OCI-M1 (cell line): ENCODE results near the gene RIBC1.
"Not testable (repeated sequence)": the region's sequence is repeated elsewhere in the genome, so short reads cannot be mapped to it uniquely, and the experiment has no call there.

Experiments used
- DNase-seq: peaks from one replicate; lab custom pipeline; 2025; lab: John Stamatoyannopoulos, UW

The RIBC1 gene

DNA sequence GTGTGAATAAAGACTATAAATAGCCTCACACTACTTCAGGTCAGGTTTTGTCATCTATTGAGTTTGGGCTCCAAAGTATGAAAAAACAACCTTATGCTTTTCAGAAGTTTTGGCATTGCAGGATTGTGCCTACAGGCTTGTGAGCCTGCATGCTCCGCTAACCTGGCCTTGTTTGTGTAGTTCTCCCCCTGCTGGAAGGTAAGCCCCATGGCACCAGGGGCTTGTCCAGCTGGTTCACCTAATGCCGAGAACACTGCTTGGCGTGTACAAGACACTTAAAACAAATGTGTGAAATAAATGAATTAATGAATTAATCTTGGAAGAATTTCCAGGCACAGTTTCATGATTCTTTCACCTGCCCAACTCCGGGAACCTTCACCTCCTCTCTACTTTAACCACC is 13.3 kb downstream of the RIBC1 start:
- DNase-seq, result peak; percentile 78

DNA sequence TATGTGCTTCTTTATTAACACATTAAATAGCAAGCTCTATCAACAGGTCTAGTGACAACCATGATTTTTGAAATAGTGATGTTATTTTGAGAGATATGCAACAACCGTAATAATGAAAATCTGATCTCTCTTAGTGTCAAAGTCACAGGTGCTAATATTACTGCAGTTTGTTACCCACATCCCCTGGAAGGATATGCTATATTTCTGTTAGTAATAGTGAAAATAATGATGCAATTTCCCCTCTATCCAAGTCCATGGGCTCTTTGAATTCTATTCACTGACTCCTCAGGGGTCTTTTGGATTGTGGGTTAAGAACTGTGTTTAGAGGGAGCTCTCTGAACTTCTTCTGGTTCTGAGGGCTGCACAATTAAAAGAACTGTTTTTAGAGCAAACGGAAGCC is 14.5 kb downstream of the RIBC1 start:
- DNase-seq, result no peak

DNA sequence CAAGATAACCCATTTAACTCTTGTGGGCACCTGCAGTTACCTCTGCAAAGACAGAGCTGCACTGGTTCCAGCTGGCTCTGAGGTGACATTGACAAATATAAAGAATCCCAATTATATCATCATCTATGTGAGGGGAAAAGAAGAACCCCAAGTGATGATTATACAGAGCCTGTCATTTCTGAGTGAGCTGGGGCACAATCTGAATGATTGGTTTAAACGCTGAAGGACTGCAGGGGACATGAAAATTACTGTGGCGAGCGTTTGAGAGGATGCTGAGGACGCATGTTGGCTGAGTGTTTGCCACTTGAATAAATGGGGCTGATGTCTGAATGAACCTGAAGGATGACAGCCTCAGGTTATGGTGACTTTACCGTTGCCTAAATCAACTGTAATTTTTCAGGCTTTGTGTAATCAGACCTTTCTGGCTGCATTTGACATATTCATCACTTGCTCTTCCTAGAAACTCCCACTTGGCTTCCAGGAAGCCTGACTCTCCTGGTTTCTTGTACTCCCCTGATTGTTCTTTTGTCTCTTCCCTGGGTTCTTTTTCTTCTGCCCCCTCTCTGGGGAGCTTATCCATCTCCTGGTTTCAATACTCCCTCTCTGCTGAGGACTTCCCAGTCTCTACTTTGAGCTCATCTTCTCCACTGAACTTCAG is 15.6 kb downstream of the RIBC1 start:
- peak; percentile 16 for DNase-seq

DNA sequence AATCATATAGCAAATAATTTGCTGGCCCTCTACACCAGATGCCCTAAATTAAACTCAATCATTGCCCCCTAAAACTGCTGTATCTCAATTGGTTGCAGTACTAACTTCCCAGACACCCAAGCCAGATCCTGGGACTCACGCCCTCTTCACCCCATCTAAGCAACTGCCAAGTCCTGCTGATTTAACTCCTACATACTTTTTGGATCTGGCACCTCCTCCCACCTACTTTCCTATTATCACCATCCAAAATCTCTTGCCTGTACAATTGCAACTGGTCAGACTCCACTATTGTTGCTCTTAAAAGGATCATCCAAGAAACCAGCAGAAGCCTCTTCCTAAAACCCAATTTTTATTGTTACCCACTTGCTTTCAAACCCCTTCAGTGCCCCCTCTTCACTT is 16.2 kb downstream of the RIBC1 start:
- DNase-seq, result no peak

DNA sequence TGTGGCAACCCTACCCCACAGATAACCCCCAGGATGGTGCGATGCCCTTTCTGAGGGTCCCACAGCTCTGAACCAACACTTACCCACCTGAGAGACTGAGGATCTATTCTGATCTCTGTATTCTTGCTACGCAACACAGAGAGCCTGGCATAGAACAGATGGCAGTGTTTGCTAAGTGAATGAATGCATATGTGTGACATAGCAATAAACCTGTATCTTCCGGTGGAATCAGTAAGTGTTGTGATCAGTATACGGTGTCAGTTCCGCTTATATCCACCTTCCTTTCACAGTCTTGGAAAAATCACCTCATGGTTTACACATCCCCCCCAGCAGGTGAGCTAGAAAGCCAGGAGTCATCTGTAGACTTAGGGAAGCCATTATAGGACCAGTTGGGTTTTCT is 17.4 kb downstream of the RIBC1 start:
- DNase-seq, result no peak

DNA sequence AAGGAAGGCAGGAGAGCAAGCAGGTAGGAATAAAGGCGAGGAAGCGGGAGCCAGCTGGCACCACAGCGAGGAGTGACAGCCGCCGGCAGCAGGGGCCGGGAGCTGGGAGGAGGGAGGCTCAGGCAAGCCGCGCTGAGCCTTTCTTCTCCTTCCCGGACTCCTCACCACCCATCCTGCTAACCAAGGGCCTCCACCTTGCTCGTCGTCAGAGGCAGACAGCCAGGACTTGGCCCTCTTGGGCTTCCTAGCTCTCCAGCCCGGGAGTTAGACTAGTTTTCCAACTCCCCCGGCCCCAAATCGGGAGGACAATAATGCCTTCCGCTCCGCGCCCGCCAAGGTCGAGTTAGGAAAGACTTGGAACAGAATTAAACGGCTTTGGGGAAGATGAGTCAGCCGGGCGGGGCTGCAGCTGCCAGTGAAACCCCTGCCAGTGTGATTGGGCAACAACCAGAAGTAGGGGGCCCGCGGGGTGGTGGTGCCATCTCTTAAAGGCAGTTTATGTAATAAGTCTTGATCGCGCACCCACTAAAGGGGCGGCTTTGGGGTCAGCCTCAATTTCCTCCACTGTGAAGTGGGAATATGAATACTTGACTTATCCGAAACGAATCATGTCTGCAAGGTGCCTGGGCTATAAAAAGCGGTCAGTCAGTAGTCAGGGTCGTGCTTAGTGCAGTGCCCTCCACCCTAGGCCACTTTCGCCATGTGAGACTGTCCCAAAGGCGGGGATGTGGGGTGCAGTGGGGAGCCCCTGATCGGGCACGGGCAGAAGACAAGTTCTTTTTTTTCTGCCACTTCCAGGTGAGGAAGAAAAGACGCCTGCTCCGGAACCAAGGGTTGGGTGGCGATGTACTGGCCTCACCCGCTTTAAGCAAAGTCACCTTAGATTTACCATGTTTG is 18.2 kb downstream of the RIBC1 start:
- DNase-seq, result no peak

DNA sequence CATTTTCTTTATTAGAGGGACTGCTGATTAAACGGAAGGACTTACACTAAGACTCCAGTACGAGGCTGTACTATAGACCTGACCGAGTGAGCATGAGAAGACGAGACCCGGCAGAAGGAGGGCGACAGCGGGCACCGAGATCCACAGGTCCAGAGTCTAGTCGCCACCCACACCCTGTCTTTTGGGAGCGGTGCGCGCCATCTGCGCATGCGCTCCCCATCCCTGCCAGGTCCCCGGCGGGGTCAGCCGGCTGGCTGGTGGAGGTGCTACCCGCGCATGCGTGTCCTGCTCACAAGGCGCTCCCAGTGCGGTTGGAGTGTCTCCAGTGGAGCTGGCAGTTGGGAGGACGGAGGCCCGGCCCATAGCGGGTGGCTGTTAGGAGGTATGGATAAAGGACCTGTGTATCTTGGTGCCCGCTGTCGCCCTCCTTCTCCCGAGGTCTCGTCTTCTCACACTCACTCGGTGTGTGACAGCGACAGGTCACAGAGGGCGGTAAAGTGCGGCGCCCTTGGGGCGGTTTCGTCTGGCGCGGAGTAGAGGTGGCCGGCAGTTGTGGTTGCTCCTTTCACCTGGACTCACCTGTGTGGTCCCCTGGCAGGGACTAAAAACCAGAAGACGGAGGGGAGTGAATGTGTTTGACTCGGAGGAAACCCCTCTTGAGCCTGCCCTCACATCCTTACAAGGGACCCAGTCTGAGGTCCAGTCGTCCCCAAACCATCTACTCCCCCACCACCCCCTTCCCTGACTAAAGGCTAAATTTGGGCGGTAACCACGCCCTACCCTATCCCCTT is 19.1 kb downstream of the RIBC1 start:
- DNase-seq, result no peak

DNA sequence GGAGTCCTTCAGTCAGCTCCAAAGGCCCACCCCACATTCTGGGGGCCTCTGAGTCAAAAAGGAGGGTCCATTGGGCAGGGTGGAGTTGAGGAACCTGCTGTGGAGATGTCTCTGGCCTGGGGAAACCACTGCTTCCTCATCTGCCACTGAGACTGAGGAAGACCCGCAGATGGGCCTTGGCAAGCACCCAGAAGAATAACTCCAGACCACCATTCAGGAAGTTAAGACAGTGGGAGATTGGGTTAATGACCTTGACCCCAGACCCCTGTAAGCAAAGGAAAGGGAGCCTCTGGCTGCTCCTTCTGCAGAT is 19.6 kb downstream of the RIBC1 start:
- peak; percentile 1 for DNase-seq

DNA sequence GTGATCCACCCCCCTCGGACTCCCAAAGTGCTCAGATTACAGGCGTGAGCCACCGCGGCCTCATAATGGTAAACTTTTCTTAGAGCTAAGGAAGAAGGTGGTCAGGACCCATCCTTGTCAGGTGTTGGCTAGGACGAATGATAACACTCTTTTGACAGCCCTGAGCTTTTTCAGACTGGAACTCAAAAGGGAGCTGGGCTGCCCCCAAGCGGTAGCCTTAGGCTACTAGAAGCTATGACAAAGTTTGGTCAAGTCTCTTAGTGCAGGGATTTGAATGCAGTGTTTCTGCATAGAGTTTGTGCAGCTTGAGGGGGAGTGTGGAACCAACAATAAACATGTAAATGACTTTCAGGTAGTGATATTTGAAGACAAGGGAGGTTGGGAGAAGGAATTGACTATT is 23.3 kb downstream of the RIBC1 start:
- DNase-seq, result peak; percentile 62

DNA sequence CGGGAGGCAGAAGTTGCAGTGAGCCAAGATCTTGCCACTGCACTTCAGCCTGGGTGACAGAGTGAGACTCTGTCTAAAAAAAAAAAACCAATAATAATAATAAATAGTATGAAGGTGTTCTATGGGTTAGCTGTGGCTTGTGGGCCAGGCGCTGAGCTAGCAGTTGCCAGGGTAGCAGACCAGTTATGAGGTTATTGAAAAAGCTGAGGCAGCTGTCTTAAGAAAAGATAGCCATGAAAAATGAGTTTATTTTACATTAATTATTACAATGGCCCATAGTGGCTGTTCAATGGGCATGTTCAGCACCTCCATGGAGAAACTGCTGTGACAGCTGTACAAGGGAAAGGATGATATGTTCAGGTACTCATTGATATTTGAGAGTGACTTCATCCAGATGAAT is 24.8 kb downstream of the RIBC1 start:
- no peak for DNase-seq

DNA sequence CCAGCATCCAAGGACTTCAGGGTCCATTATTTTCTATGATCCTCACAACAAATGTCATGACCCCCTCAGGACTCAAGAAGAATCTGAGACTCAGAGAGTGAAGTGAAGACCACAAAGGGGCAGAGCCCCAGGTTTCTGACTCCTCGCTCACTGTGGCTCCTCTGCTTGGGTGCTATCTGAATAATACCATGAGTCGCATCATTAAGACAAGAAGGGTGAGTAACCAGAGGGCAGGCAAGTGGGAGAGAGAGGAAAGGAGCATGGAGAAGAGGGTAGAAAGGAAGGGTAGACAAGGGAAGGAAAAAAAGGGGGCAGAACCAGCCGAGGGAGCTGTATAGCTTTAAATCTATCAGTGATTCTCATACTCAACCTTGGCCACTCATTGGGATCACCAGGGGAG is 27.0 kb downstream of the RIBC1 start:
- no peak for DNase-seq

DNA sequence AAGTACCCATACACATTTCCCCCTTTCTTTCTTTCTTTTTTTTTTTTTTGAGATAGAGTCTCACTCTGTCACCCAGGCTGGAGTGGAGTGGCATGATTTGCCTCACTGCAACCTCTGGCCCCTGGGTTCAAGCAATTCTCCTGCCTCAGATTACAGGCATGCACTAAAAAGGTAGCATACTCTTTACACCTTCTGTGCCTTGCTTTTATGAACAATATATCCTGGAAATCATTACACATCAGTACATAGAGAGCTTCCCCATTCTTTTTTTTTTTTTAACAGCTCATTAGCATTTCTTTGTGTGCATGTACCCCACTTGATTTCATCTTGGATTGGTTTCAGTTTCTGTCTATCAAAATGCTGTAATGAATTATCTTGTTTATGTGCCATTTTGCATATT is 30.1 kb downstream of the RIBC1 start:
- peak; percentile 14 for DNase-seq

DNA sequence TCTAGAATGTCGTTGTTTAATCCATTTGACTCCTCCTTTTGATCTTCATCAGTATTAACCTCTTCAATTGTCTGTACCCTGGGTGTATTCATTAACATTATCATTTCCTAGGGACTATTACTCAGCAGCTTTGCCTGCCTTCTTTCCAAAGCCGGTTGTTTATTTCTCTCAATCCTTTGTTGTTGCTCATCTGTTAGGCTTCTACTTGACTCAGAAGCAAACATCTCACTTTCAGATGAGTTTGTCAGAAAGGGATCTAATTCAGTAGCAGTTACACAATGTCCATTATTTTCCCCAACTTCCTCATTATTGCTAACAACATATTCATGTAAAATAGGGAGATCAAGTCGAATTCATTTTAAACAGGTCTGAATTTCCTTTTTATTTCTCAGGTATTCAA is 33.6 kb downstream of the RIBC1 start:
- DNase-seq, result no peak

DNA sequence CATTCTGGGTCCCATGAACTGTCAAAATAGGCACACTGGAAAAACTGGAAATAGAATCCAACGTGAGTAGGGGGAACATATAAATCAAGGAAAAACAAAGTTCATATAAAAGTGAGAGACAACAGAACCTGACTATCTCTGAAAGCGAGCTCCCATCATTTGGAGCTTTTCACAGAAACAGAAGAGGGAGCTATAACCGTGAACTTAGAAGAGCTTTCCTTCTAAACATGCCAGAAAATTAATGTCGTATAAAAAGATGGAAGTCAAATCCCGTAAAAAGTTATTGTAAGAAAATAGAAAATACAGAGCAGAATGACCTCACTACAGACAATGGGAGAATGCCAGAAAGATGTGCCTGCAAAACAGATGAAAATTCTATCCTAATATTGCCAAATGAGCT is 35.4 kb downstream of the RIBC1 start:
- peak; percentile 5 for DNase-seq

DNA sequence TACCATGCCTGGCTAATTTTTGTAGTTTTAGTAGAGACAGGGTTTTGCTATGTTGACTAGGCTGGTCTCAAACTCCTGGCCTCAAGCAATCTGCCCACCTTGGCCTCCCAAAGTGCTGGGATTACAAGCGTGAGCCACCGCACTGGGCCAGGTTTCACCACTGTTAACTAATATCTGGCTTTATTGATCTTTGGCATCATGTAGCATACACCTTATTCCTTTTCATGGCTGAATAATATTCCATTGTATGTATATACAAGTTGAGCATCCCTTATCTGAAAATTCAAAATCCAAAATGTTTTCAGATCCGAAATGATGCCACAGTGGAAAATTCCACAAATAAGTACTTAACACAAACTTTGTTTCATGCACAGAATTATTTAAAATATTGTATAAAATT is 46.0 kb downstream of the RIBC1 start:
- DNase-seq, result not testable (repeated sequence)

DNA sequence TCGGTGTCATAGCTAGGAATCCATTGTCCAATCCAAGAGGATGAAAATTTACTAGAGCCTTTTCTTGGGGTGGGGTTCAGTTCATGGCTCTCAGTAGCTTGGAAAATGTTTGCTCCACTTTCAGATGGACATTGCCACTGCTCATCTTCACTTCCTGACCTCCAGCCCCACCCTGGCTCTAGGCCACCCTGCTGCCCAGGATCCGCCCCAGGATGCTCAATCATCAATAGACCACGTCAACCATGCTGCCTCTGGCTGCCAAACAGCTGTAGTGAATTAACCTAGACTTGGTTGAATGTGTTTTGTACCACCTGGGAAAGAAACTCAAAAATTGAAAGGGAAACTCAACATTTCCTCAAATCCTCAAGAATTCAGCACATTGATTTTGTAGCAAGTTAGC is 48.7 kb downstream of the RIBC1 start:
- DNase-seq, result no peak

DNA sequence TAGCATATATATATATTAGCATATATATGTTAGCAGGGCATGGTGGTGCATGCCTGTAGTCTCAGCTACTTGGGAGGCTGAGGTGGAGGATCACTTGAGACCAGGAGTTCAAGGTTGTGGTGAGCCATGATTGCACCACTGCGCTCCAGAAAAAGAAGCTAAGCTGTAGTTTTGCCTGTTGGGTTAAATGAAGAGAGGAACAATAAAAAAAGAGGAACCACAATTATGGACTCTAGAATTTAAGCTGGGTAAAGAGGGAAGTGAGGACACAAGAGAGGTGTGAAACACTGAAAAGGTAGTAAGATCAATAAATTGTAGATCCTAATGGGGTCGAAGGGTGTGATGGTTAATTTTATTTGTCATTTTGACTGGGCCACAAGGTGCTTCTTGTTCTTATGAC is 52.0 kb downstream of the RIBC1 start:
- DNase-seq, result peak; percentile 47

DNA sequence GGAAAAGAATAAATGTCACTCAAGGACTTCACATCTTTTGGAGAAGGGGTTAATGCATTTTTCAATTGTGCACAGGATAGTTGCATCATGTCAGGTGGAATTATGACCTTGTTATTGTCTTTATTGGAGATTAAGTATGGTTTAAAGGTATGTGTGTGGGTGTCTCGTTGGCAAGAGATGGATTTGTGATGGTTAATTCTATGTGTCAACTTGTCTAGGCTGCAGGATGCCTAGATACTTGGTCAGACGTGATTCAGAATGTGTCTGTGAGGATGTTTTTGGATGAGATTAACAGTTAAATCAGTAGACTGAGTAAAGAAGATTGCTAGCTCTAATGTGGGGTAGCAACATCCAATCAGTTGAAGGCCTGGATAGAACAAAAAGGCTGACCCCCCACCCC is 53.7 kb downstream of the RIBC1 start:
- DNase-seq, result no peak

DNA sequence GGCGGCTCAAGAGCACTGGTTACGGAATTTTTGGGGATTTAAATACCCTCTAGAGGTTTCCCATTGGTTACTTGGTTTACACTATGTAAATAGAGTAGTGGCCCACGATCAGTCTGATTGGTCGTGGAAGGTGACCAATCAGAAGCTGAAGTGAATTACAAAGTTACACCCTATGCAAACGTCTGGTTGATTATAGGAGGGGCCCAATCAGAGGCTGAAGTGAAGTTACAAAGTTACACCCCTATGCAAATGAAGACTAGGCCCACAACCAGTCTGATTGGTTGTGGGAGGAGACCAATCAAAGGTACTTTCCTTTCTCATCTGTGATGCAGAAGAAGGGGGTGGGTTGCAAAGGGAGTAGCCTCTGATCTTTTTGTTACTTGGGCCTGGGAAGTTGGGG is 56.6 kb downstream of the RIBC1 start:
- DNase-seq, result peak; percentile 87
